ENCODE results near the gene OPN4. TPM values are rescaled to one million over a fixed set of nuclear protein-coding genes. Genes with fewer than 3 reads are reported as not detected.

Gene OPN4
- total and polyA plus RNA-seq, 2 of the 13 experiments (the other 11 are each of a cell fraction or from before 2014, with no cell fraction given): not detected

GRCh38 chr10:86652361-86653202, 1.8 kb upstream of the OPN4 start (continued):
- TF ChIP-seq CBX2 (IDR thresholded peaks at IDR 0.05; ENCODE audit: low read depth, low read length) (no peak), CBX2 (CRISPR knock-in tag; IDR thresholded peaks at IDR 0.05; ENCODE audit: low read depth) (no peak), IKZF5 (CRISPR knock-in tag; IDR thresholded peaks at IDR 0.05) (no peak), PHB2 (IDR thresholded peaks at IDR 0.05; ENCODE audit: partially characterized antibody) (no peak), TEF (CRISPR knock-in tag; IDR thresholded peaks at IDR 0.05) (no peak), RBAK (CRISPR knock-in tag; IDR thresholded peaks at IDR 0.05) (no peak), EHMT2 (IDR thresholded peaks at IDR 0.05; ENCODE audit: borderline replicate concordance, low read depth, low read length) (no peak), ATF7-NPFF (CRISPR knock-in tag; IDR thresholded peaks at IDR 0.05; ENCODE audit: low read depth) (no peak)

- DNase-seq (ENCODE audit: low spot score) (no peak), ATAC-seq (no peak), FAIRE-seq (no peak)
- H3K4me2 ChIP-seq (ENCODE audit: low read depth, low read length): no peak overlapping the region
- H3K79me2 ChIP-seq (ENCODE audit: insufficient read depth, low read length): no peaks in the 10 kb centered on the region
- H3K4me3 ChIP-seq (replicated peaks in 1 of 3; ENCODE audit: insufficient read depth in 1 of 3, low read depth in 2 of 3, low read length in 3 of 3): no peak overlapping the region
- H4K20me1 ChIP-seq (ENCODE audit: insufficient read depth, low read length): no peaks in the 10 kb centered on the region
- in situ Hi-C loops (cut with HindIII; ENCODE audit: extremely low pct_ligation_motif_present, low pct_unique_long_range_greater_than_20kb): no loop called here
- POLR2A ChIA-PET: no interaction called here
- 43% methylated on average over 3 of the region's 3 CpGs for WGBS (ENCODE audit: low lambda C conversion rate)
- H3K27ac ChIP-seq (ENCODE audit: extremely low read length, insufficient read depth, low read length): no peak overlapping the region
- BruUV-seq (replicated peaks): no TSS peak
- H3K9ac ChIP-seq (ENCODE audit: insufficient read depth, low read depth, low read length): no peak overlapping the region
- H2AFZ ChIP-seq (ENCODE audit: low read length): no peak overlapping the region
- H3K4me1 ChIP-seq (ENCODE audit: insufficient read depth, low read length): no peaks in the 10 kb centered on the region
- H3K36me3 ChIP-seq (replicated peaks in 1 of 2; ENCODE audit: control insufficient read depth in 1 of 2, insufficient read depth in 2 of 2, low read length in 2 of 2): no peaks in the 10 kb centered on the region
- intact Hi-C loops (cut with micrococcal nuclease; ENCODE audit: unreplicated experiment): no loop called here
- peaks cover 11 to 46% of the 10 kb centered on the region in 2 experiments; a peak in 4 of 5 replicates for H3K27me3 ChIP-seq (ENCODE audit: control insufficient read depth in 1 of 2, insufficient read depth in 2 of 2, low read length in 2 of 2)
- CTCF ChIA-PET (ENCODE audit: low intra/inter-chr PET ratio, low total read pairs): no interaction called here
- no peaks in the 10 kb centered on the region for H3K9me3 ChIP-seq (ENCODE audit: low read length)
- no peak for TF ChIP-seq PLRG1 (conservative IDR thresholded peaks at IDR 0.05)
- TF ChIP-seq ZIK1 (CRISPR knock-in tag; IDR thresholded peaks at IDR 0.05; ENCODE audit: borderline replicate concordance, low read depth): no peak
- TF ChIP-seq RORA (CRISPR knock-in tag; IDR thresholded peaks at IDR 0.05): no peak
- TF ChIP-seq ZNF883 (CRISPR knock-in tag; IDR thresholded peaks at IDR 0.05; ENCODE audit: not compliant biosample characterization): no peak
- no peak for TF ChIP-seq REST (IDR thresholded peaks at IDR 0.05; ENCODE audit: borderline replicate concordance in 1 of 2, low read depth in 1 of 2, low read length in 2 of 2)
- TF ChIP-seq TFAP4 (IDR thresholded peaks at IDR 0.05; ENCODE audit: borderline replicate concordance, low read depth): no peak
- no peak for TF ChIP-seq E2F1 (CRISPR knock-in tag; IDR thresholded peaks at IDR 0.05)
Observed at GRCh38 chr10:86653379-86653778, 968 bp upstream of the OPN4 start.
